CD4-positive, alpha-beta T cell treated with Interleukin-21 for 1 hour (primary cell): ENCODE data around the gene UBE2B.

Experiments used
- DNase-seq: peaks from one replicate; pipeline ENCODE4 v3.0.0-alpha.2; 2020

The UBE2B gene

GRCh38 chr5:134438721-134439123, 67.4 kb downstream of the UBE2B start:
- DNase-seq = no peak

GRCh38 chr5:134439210-134439654, 67.9 kb downstream of the UBE2B start:
- no peak for DNase-seq

- DNase-seq = no peak
Observed at GRCh38 chr5:134440201-134440755, 68.9 kb downstream of the UBE2B start.
